ENCODE results near the gene PCSK9. TPM values are rescaled to one million over a fixed set of nuclear protein-coding genes. Genes with fewer than 3 reads are reported as not detected.
A peak's percentile ranks its signal among the peaks of the same experiment; 100 is the strongest.

PCSK9 gene
- total and polyA plus RNA-seq, 9 of the 15 experiments (the other 6 are each of a cell fraction or from before 2014, with no cell fraction given), result 3.2 to 58.6 (median 24.7) TPM

- peak; percentile 43 for TF ChIP-seq ARID1B (IDR thresholded peaks at IDR 0.05)
- 0 out of 2 replicates have a peak, but pooled peaks have one; percentile 12 for TF ChIP-seq NFIC (IDR thresholded peaks at IDR 0.05)
- TF ChIP-seq SAFB (IDR thresholded peaks at IDR 0.05; ENCODE audit: borderline replicate concordance, low read depth, low read length), result 0 out of 2 replicates have a peak, but pooled peaks have one; percentile 15
- TF ChIP-seq ZNF830 (CRISPR knock-in tag; IDR thresholded peaks at IDR 0.05), result no peak
- peak; percentile 71 for TF ChIP-seq CCNT2 (IDR thresholded peaks at IDR 0.05; ENCODE audit: borderline replicate concordance, extremely low read depth, insufficient read length, low read depth, low read length)
- peak; percentile 28; the same call in 1 of the 2 replicates for TF ChIP-seq FOXP4 (CRISPR knock-in tag; IDR thresholded peaks at IDR 0.05; ENCODE audit: borderline replicate concordance)
- peak; percentile 7; the same call in 1 of the 2 replicates for TF ChIP-seq MBD2 (IDR thresholded peaks at IDR 0.05; ENCODE audit: borderline replicate concordance, low read depth)
- TF ChIP-seq ZNF76 (CRISPR knock-in tag; IDR thresholded peaks at IDR 0.05; ENCODE audit: borderline replicate concordance), result 0 out of 2 replicates have a peak, but pooled peaks have one; percentile 18
- TF ChIP-seq HDAC6 (IDR thresholded peaks at IDR 0.05; ENCODE audit: low read depth, low read length), result peak; percentile 39; the same call in 1 of the 2 replicates
- peak; percentile 34; the same call in 1 of the 2 replicates for TF ChIP-seq ZNF740 (CRISPR knock-in tag; IDR thresholded peaks at IDR 0.05)
- no peak for TF ChIP-seq ZNF740 (tag; IDR thresholded peaks at IDR 0.05)
- TF ChIP-seq NR4A1 (CRISPR knock-in tag; IDR thresholded peaks at IDR 0.05), result no peak
- no peak for TF ChIP-seq NR4A1 (tag; IDR thresholded peaks at IDR 0.05)
- no peak for TF ChIP-seq HLTF (IDR thresholded peaks at IDR 0.05)
- peak; percentile 24 for TF ChIP-seq PRDM10 (IDR thresholded peaks at IDR 0.05; ENCODE audit: partially characterized antibody)
- peak; percentile 96 for TF ChIP-seq SREBF1 (IDR thresholded peaks at IDR 0.05; ENCODE audit: borderline replicate concordance, low read depth, low read length)
- TF ChIP-seq CXXC5 (CRISPR knock-in tag; IDR thresholded peaks at IDR 0.05), result peak; percentile 91
- TF ChIP-seq ZNF639 (CRISPR knock-in tag; conservative IDR thresholded peaks at IDR 0.05 in 1 of 2, IDR thresholded peaks at IDR 0.05 in 1 of 2), result no peak
These were observed at the start of gene PCSK9 (continued) for GRCh38 chr1:55039342-55040082.
